ENCODE results near the gene ROR1.

ROR1 gene

DNA sequence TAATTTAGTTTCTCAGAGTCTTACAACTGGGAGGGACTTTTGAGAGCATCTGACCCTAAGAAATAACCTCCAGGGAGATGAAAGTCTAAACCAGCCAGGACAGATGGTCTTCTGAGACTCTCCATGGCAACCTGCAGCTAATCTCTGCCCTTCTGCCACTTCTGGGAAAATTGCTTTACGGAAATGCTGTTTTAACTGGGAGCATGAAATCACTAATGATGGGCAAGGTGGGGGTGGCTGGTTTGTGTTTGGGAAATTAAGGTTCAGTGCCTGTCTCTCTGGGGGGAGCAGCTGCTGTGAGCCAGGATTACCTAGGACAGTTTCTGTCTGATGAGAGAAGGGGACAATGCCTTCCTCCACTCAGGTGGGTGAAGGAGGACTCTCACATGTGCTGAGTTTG, 33.2 kb downstream of the ROR1 start:
- TF ChIP-seq, protein P1, sequence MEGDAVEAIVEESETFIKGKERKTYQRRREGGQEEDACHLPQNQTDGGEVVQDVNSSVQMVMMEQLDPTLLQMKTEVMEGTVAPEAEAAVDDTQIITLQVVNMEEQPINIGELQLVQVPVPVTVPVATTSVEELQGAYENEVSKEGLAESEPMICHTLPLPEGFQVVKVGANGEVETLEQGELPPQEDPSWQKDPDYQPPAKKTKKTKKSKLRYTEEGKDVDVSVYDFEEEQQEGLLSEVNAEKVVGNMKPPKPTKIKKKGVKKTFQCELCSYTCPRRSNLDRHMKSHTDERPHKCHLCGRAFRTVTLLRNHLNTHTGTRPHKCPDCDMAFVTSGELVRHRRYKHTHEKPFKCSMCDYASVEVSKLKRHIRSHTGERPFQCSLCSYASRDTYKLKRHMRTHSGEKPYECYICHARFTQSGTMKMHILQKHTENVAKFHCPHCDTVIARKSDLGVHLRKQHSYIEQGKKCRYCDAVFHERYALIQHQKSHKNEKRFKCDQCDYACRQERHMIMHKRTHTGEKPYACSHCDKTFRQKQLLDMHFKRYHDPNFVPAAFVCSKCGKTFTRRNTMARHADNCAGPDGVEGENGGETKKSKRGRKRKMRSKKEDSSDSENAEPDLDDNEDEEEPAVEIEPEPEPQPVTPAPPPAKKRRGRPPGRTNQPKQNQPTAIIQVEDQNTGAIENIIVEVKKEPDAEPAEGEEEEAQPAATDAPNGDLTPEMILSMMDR (IDR thresholded peaks at IDR 0.05) = no peak

DNA sequence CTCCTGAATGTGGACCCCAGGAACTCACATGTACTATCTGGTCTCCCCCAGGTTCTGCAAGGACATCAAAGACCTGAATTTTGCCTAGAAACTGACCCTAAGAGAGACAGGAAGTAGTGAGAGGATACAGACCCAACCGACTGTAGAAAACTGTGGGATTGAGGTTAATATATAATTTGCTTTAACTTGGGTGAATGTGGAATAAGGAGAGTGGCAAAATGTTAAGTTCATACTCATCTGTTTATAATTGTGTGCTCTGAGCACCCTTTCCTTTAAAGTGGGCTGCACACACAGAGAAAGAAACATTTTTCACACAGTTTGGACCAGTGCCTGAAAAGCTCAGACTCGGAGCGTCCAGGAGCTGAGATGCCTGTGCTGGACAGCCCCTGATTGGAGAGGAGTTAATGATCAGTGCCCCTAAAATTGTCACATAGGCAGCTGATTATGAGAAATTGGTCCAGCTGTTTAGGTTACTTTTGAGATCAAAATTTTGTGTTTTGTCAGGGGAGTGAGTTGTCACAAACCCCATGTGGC, 37.2 kb downstream of the ROR1 start:
- TF ChIP-seq, protein P1 (IDR thresholded peaks at IDR 0.05) = no peak

DNA sequence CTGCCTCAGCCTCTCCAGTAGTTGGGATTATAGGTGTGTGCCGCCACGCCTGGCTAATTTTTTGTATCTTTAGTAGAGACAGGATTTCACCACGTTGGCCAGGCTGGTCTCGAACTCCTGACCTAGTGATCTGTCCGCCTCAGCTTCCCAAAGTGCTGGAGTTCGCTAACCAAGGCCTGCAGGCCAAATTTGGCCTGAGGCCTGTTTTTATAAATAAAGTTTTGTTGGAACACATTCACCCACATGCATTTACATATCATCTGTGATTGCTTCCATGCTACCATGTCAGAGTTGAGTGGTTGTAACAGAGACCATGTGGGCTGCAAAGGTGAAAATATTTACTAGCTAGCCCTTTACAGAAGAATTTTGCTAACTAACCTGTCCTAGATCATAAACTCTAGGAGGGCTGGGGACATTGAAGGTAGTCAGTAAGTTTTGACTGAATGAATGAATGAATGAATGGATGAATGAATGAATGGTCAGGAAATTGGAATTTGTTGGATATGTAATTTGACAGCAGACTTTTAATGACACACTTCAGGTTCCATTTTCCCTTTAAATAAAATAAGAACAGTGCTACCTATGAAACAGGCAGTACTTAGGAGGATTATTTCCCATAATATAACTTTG, 38.4 kb downstream of the ROR1 start:
- TF ChIP-seq, protein P1 (IDR thresholded peaks at IDR 0.05) = no peak

DNA sequence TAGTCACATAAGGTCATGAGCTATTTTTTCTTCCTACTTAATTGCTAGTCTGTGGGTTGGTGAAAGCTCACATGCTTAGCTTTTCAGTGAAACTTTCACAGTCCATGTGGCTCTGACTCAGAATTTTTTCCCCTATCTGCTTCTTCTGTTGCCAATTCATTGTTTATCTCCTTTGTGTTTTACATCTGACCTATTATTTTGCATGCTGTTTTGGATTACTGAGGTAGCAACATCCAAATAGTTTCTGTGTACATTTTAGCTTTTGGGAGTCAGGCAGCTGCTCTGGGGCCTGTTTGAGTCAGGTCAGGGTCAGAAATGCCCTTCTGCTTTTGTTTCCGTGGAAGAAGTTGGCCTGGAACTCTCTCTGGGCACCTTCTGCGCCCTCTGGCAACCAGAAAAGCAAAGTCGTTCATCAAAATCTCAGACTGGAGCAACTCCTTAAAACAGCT, 40.0 kb downstream of the ROR1 start:
- TF ChIP-seq, protein P1 (IDR thresholded peaks at IDR 0.05) = no peak

DNA sequence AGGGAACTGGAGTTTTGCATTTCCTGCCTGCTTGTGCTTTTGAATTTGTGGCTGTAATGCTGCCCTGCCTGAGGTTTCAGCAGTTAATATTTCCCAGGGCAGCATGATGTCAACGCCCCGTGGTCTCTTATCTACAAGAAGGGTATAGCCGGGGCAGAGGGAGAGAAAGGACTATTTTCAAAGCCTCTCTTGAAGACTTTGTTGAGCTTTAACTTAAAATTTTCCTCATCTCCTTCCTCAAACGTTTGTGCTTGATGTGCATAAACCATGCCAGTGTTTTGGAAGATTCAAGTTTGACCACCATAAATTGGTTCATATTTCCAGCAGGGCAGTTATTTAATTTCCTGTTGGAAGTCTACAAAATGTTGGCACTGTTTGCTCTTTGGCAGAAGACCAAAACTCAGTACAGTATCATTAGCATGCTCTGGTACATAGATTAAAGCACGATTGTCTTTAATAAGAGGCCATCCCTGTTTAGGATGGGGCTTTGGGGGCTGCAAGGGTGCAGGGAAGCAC, 43.4 kb downstream of the ROR1 start:
- TF ChIP-seq, protein P1 (IDR thresholded peaks at IDR 0.05) = no peak

DNA sequence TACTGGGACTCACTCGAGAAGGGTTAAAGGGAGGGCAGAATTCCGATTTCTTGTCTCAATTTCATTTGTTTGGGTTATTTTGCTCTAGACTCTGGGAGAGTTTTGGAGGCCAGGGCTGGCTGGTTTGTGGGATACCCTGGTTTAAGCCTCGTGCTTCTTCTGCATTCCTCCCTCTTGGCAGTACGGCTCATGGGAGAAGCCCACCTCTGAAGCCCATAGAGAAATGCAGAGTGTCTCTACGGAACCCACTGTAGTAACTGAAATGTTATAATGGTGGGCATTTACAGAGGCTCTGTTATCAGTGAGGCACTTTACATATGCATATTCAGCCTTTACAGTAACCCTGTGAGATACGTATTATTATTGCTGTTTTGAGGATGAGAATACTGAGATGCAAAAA, 43.9 kb downstream of the ROR1 start:
- TF ChIP-seq, protein P1 (IDR thresholded peaks at IDR 0.05) = no peak

DNA sequence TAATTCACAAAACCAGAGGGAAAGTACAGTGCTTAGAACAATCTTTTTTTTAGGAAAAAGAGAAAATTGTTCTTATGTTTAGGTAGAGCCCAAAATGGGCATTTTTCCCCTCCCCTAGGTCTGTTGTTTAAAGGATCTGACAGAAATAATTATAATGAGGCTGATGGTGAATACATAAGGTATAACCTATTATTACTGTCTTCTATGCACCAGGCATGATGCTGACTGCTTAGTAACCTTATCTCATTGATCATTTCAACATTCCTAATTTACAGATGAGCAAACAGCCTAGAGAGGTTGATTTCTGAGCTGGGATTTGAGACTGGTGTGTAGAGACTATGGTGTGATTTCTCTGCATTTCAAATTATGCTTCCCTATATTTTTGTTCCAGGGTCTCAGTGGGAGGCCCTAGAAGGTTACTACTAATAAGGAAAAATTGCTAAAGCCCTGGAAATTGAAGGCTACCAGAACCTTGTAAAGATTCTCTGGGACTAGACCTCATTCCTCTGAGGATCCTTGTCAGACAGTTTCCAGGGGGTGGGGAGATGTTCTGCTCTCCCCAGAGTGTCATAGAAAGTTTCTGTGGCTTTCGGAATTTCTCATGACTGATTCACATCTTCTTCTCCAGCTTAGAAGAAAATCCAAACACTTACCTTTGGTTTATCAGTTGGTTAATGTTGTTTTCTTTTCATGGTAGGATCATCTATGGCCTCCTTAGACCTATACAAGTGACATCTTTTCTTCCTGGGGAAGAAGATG, 44.9 kb downstream of the ROR1 start:
- TF ChIP-seq, protein P1 (IDR thresholded peaks at IDR 0.05) = no peak

Measured in LNCAP (cell line).